Calu3 (cell line): ENCODE results near the gene POGLUT2. TPM values are rescaled to one million over a fixed set of nuclear protein-coding genes. Genes with fewer than 3 reads are reported as not detected.

Experiments
- BruUV-seq: library from RNA; stranded (reverse); fragments of 400-500 nt; replicated peaks from 2 replicates; lab custom pipeline; 2021; lab: Mats Ljungman, UMichigan
- CTCF ChIA-PET: fragments of 300-600 bp; sonication (Branson Sonifier 250); formaldehyde crosslinking; loops from one replicate; lab custom pipeline; 2022; ENCODE audit warnings: antibody characterized with exemption; lab: Charles Lee
- DNase-seq: peaks from one replicate; pipeline ENCODE4 v3.0.0; 2022
- H3K27ac Mint-ChIP-seq: one replicate; pipeline ENCODE4 v1.8.0; 2022; ENCODE audit warnings: mixed read lengths; ENCODE audit not compliant: unreplicated experiment
- H3K27me3 Mint-ChIP-seq: one replicate; pipeline ENCODE4 v1.8.0; 2022; ENCODE audit warnings: mixed read lengths; ENCODE audit not compliant: unreplicated experiment
- H3K36me3 Mint-ChIP-seq: one replicate; pipeline ENCODE4 v1.8.0; 2022; ENCODE audit warnings: mild to moderate bottlenecking, moderate library complexity, mixed read lengths; ENCODE audit not compliant: insufficient read depth, unreplicated experiment
- H3K4me1 Mint-ChIP-seq: one replicate; pipeline ENCODE4 v1.8.0; 2022; ENCODE audit warnings: mild to moderate bottlenecking, low read depth, mixed read lengths; ENCODE audit not compliant: unreplicated experiment
- H3K4me3 Mint-ChIP-seq: one replicate; pipeline ENCODE4 v1.8.0; 2022; ENCODE audit warnings: mild to moderate bottlenecking, low read depth, moderate library complexity, mixed read lengths; ENCODE audit not compliant: unreplicated experiment
- H3K9me3 Mint-ChIP-seq: one replicate; pipeline ENCODE4 v1.8.0; 2022; ENCODE audit warnings: low read depth, mixed read lengths; ENCODE audit not compliant: unreplicated experiment
- CTCF ChIP-seq: fragments of 200-600 bp; IDR thresholded peaks from one replicate; pipeline ENCODE4 v1.8.0; 2022; ENCODE audit warnings: antibody characterized with exemption; ENCODE audit not compliant: unreplicated experiment
- intact Hi-C: fragments of 100-400 bp; cut with micrococcal nuclease; formaldehyde crosslinking; loops from one replicate; pipeline ENCODE4 v1.10.0; 2022; ENCODE audit not compliant: unreplicated experiment
- total RNA-seq: library from RNA; stranded (reverse); gene quantifications from 2 replicates; pipeline ENCODE4 v1.2.3, GENCODE V29; 2022

POGLUT2 gene
- total RNA-seq, 1 experiment from 2014 or later: 2.3 TPM

GRCh38 chr13:102815788-102816187 is 17.0 kb upstream of the POGLUT2 start:
- no peak for DNase-seq
- Mint-ChIP-seq H3K4me3 (no peak overlapping the region), H3K27me3 (no peaks in the 10 kb centered on the region), H3K27ac (no peak overlapping the region), H3K4me1 (peaks cover 18% of the 10 kb centered on the region), H3K36me3 (no peaks in the 10 kb centered on the region), H3K9me3 (no peaks in the 10 kb centered on the region)
- CTCF ChIA-PET: no interaction called here
- no peak for TF ChIP-seq CTCF
- no TSS peak for BruUV-seq
- intact Hi-C loops: no loop called here

- DNase-seq: no peak
- no peak overlapping the region for H3K4me3 Mint-ChIP-seq
- no peaks in the 10 kb centered on the region for H3K36me3 Mint-ChIP-seq
- H3K27me3 Mint-ChIP-seq: no peaks in the 10 kb centered on the region
- CTCF ChIA-PET: no interaction called here
- TF ChIP-seq CTCF: no peak
- no peaks in the 10 kb centered on the region for H3K9me3 Mint-ChIP-seq
- BruUV-seq: no TSS peak
- peaks cover 18% of the 10 kb centered on the region for H3K4me1 Mint-ChIP-seq
- intact Hi-C loops: no loop called here
- no peak overlapping the region for H3K27ac Mint-ChIP-seq
Measured at GRCh38 chr13:102814793-102815192, 16.0 kb upstream of the POGLUT2 start.

- CTCF ChIA-PET: no interaction called here
- H3K4me1 Mint-ChIP-seq: peaks cover 18% of the 10 kb centered on the region
- no peaks in the 10 kb centered on the region for H3K27me3 Mint-ChIP-seq
- TF ChIP-seq CTCF: no peak
- no peak overlapping the region for H3K27ac Mint-ChIP-seq
- BruUV-seq: no TSS peak
- H3K4me3 Mint-ChIP-seq: peak overlapping the region; percentile 2
- no peaks in the 10 kb centered on the region for H3K36me3 Mint-ChIP-seq
- intact Hi-C loops: no loop called here
- DNase-seq: no peak
- no peaks in the 10 kb centered on the region for H3K9me3 Mint-ChIP-seq
Measured at GRCh38 chr13:102814025-102814607, 15.3 kb upstream of the POGLUT2 start.

- DNase-seq: no peak
- Mint-ChIP-seq H3K27ac (no peak overlapping the region), H3K4me1 (peaks cover 11% of the 10 kb centered on the region)
Measured at GRCh38 chr13:102812611-102813287, 14.0 kb upstream of the POGLUT2 start.

More at GRCh38 chr13:102812611-102813287, 14.0 kb upstream of the POGLUT2 start:
- TF ChIP-seq CTCF: no peak
- Mint-ChIP-seq H3K4me3 (no peak overlapping the region), H3K36me3 (no peaks in the 10 kb centered on the region), H3K9me3 (no peaks in the 10 kb centered on the region), H3K27me3 (no peaks in the 10 kb centered on the region)
- BruUV-seq: no TSS peak
- CTCF ChIA-PET: no interaction called here
- intact Hi-C loops: no loop called here
